ENCODE results near the gene PDZD7.

Gene PDZD7

GRCh38 chr10:101042667-101043362, 11.9 kb upstream of the PDZD7 start:
- H3K9me3 ChIP-seq (ENCODE audit: control insufficient read depth, insufficient read depth, low read length), result no peaks in the 10 kb centered on the region
- no peaks in the 10 kb centered on the region for H4K20me1 ChIP-seq (ENCODE audit: control insufficient read depth, insufficient read depth, low read depth, low read length)
- TF ChIP-seq CTCF (IDR thresholded peaks at IDR 0.05; ENCODE audit: low read depth, low read length, poor library complexity, severe bottlenecking) (no peak), EZH2phosphoT487 (IDR thresholded peaks at IDR 0.05; ENCODE audit: borderline replicate concordance, low read length) (no peak)
- H3K36me3 ChIP-seq (ENCODE audit: control insufficient read depth, low read length), result no peaks in the 10 kb centered on the region
- no peak overlapping the region for H3K27ac ChIP-seq (ENCODE audit: low read depth, low read length)
- no peaks in the 10 kb centered on the region for H3K79me2 ChIP-seq (ENCODE audit: control insufficient read depth, low read length)
- H3K4me2 ChIP-seq (ENCODE audit: low read length), result peak overlapping the region; percentile 87
- peak overlapping the region; percentile 79 for H3K4me3 ChIP-seq (ENCODE audit: low read length)
- H3F3A ChIP-seq (ENCODE audit: control insufficient read depth, insufficient read depth), result peaks cover 4% of the 10 kb centered on the region
- no peaks in the 10 kb centered on the region for H3K9me2 ChIP-seq (replicated peaks; ENCODE audit: control insufficient read depth, low read length)
- peaks cover 15% of the 10 kb centered on the region for H3K4me1 ChIP-seq (ENCODE audit: control insufficient read depth, low read length)
- peaks cover 7% of the 10 kb centered on the region; the same call in 1 of the 2 replicates for H3K27me3 ChIP-seq (ENCODE audit: control insufficient read depth, low read length)

- Histone ChIP-seq H3K4me2 (ENCODE audit: low read length) (peak overlapping the region; percentile 87), H3K27me3 (ENCODE audit: control insufficient read depth, low read length) (peaks cover 12% of the 10 kb centered on the region; the same call in 1 of the 2 replicates), H3F3A (ENCODE audit: control insufficient read depth, insufficient read depth) (peaks cover 4% of the 10 kb centered on the region), H3K27ac (ENCODE audit: low read depth, low read length) (no peak overlapping the region), H3K79me2 (ENCODE audit: control insufficient read depth, low read length) (no peaks in the 10 kb centered on the region), H4K20me1 (ENCODE audit: control insufficient read depth, insufficient read depth, low read depth, low read length) (no peaks in the 10 kb centered on the region), H3K4me3 (ENCODE audit: low read length) (peak overlapping the region; percentile 79), H3K36me3 (ENCODE audit: control insufficient read depth, low read length) (no peaks in the 10 kb centered on the region), H3K4me1 (ENCODE audit: control insufficient read depth, low read length) (peaks cover 15% of the 10 kb centered on the region), H3K9me3 (ENCODE audit: control insufficient read depth, insufficient read depth, low read length) (no peaks in the 10 kb centered on the region), H3K9me2 (replicated peaks; ENCODE audit: control insufficient read depth, low read length) (no peaks in the 10 kb centered on the region)
- no peak for TF ChIP-seq CTCF (IDR thresholded peaks at IDR 0.05; ENCODE audit: low read depth, low read length, poor library complexity, severe bottlenecking)
- TF ChIP-seq EZH2phosphoT487 (IDR thresholded peaks at IDR 0.05; ENCODE audit: borderline replicate concordance, low read length), result no peak
Measured at GRCh38 chr10:101042118-101042517, 11.2 kb upstream of the PDZD7 start.

- Histone ChIP-seq H3K4me3 (ENCODE audit: low read length) (no peak overlapping the region), H3K27ac (ENCODE audit: low read depth, low read length) (no peak overlapping the region), H3K27me3 (ENCODE audit: control insufficient read depth, low read length) (peaks cover 15% of the 10 kb centered on the region; the same call in 1 of the 2 replicates), H3F3A (ENCODE audit: control insufficient read depth, insufficient read depth) (peaks cover 4% of the 10 kb centered on the region), H3K36me3 (ENCODE audit: control insufficient read depth, low read length) (no peaks in the 10 kb centered on the region), H3K4me1 (ENCODE audit: control insufficient read depth, low read length) (peaks cover 15% of the 10 kb centered on the region), H3K9me3 (ENCODE audit: control insufficient read depth, insufficient read depth, low read length) (no peaks in the 10 kb centered on the region), H3K4me2 (ENCODE audit: low read length) (no peak overlapping the region), H3K79me2 (ENCODE audit: control insufficient read depth, low read length) (no peaks in the 10 kb centered on the region), H4K20me1 (ENCODE audit: control insufficient read depth, insufficient read depth, low read depth, low read length) (no peaks in the 10 kb centered on the region), H3K9me2 (replicated peaks; ENCODE audit: control insufficient read depth, low read length) (no peaks in the 10 kb centered on the region)
- TF ChIP-seq CTCF (IDR thresholded peaks at IDR 0.05; ENCODE audit: low read depth, low read length, poor library complexity, severe bottlenecking) (peak; percentile 84), EZH2phosphoT487 (IDR thresholded peaks at IDR 0.05; ENCODE audit: borderline replicate concordance, low read length) (no peak)
Measured at GRCh38 chr10:101041252-101041761, 10.4 kb upstream of the PDZD7 start.
